OCI-LY3 (cell line): ENCODE results near the gene TRAF3.

Experiments used
- H2AFZ ChIP-seq: fragments of 200-600, 300-600 bp; shearing (Covaris generic); 2 replicates; pipeline ENCODE4 v1.6.0; 2014; ENCODE audit warnings: antibody characterized with exemption, low read depth, low read length
- H3K27ac ChIP-seq: fragments of 200-600, 300-600 bp; sonication (generic); 2 replicates; pipeline ENCODE4 v1.5.1; 2014; ENCODE audit warnings: mild to moderate bottlenecking, low read length, moderate library complexity, mixed read lengths
- H3K27me3 ChIP-seq: fragments of 200-600, 300-600 bp; sonication (generic); 2 replicates; pipeline ENCODE4 v1.6.1; 2014; ENCODE audit warnings: low read depth, low read length, mixed read lengths
- H3K36me3 ChIP-seq: fragments of 200-600, 300-600 bp; sonication (generic); replicated peaks from 2 replicates; pipeline ENCODE3; 2014; ENCODE audit warnings: low read depth, low read length, mixed read lengths
- H3K4me1 ChIP-seq: fragments of 300-600, 200-600 bp; sonication (generic); 2 replicates; pipeline ENCODE4 v1.6.1; 2014; ENCODE audit warnings: low read length, mixed read lengths
- H3K4me2 ChIP-seq: fragments of 200-600, 300-600 bp; sonication (generic); 2 replicates; pipeline ENCODE4 v1.6.1; 2014; ENCODE audit warnings: low read length, mixed read lengths
- H3K4me3 ChIP-seq: fragments of 300-600, 200-600 bp; sonication (generic); 2 replicates; pipeline ENCODE4 v1.5.1; 2014; ENCODE audit warnings: antibody characterized with exemption, mild to moderate bottlenecking, low read length, moderate library complexity
- H3K79me2 ChIP-seq: fragments of 300-600, 200-600 bp; shearing (Covaris generic); 2 replicates; pipeline ENCODE4 v1.6.1; 2014; ENCODE audit warnings: mild to moderate bottlenecking, low read length, mixed read lengths
- H3K9ac ChIP-seq: fragments of 300-600, 200-600 bp; shearing (Covaris generic); 2 replicates; pipeline ENCODE4 v1.6.0; 2014; ENCODE audit warnings: mild to moderate bottlenecking, low read length, moderate library complexity
- H3K9me3 ChIP-seq: fragments of 200-600, 300-600 bp; shearing (Covaris generic); 2 replicates; pipeline ENCODE4 v1.6.1; 2014; ENCODE audit warnings: low read length, mixed read lengths; ENCODE audit not compliant: insufficient read depth
- H4K20me1 ChIP-seq: fragments of 200-600, 300-600 bp; sonication (generic); 2 replicates; pipeline ENCODE4 v1.6.1; 2016; ENCODE audit warnings: low read length, mixed read lengths; ENCODE audit not compliant: insufficient read depth
- CTCF ChIP-seq: fragments of 200-600, 300-600 bp; sonication (generic); IDR thresholded peaks from 2 replicates; pipeline ENCODE4 v1.5.1; 2014; ENCODE audit warnings: antibody characterized with exemption, low read length, low read depth
- EZH2phosphoT487 ChIP-seq: fragments of 200-600 bp; shearing (Covaris generic); IDR thresholded peaks from 2 replicates; pipeline ENCODE4 v1.6.1; 2018; ENCODE audit warnings: antibody characterized with exemption, mixed run types, low read depth

TRAF3 gene

GRCh38 chr14:102782974-102783373, 5.7 kb downstream of the TRAF3 start:
- peak overlapping the region; percentile 94 for H3K4me2 ChIP-seq
- TF ChIP-seq CTCF (no peak), EZH2phosphoT487 (no peak)
- peaks cover 75% of the 10 kb centered on the region for H3K4me1 ChIP-seq

GRCh38 chr14:102784892-102785594, 7.8 kb downstream of the TRAF3 start:
- TF ChIP-seq CTCF, result no peak
- no peak for TF ChIP-seq EZH2phosphoT487

More at GRCh38 chr14:102782974-102783373, 5.7 kb downstream of the TRAF3 start:
- H3K79me2 ChIP-seq, result peaks cover 100% of the 10 kb centered on the region
- peaks cover 88% of the 10 kb centered on the region for H4K20me1 ChIP-seq
- H3K27ac ChIP-seq, result peak overlapping the region; percentile 93
- H3K36me3 ChIP-seq, result peaks cover 37% of the 10 kb centered on the region
- no peaks in the 10 kb centered on the region for H3K9me3 ChIP-seq
- peak overlapping the region; percentile 59 for H3K9ac ChIP-seq
- no peak overlapping the region for H2AFZ ChIP-seq
- H3K4me3 ChIP-seq, result peak overlapping the region; percentile 72
- H3K27me3 ChIP-seq, result no peaks in the 10 kb centered on the region

GRCh38 chr14:102785595-102785963, 8.3 kb downstream of the TRAF3 start:
- Histone ChIP-seq H3K79me2 (peaks cover 100% of the 10 kb centered on the region), H2AFZ (no peak overlapping the region), H3K4me1 (peaks cover 87% of the 10 kb centered on the region), H3K36me3 (peaks cover 32% of the 10 kb centered on the region), H3K27ac (peak overlapping the region; percentile 93), H4K20me1 (peaks cover 95% of the 10 kb centered on the region), H3K27me3 (no peaks in the 10 kb centered on the region), H3K4me3 (peak overlapping the region; percentile 72), H3K4me2 (peak overlapping the region; percentile 94), H3K9me3 (no peaks in the 10 kb centered on the region), H3K9ac (peak overlapping the region; percentile 59)
- TF ChIP-seq CTCF, result peak; percentile 22
- no peak for TF ChIP-seq EZH2phosphoT487

More at GRCh38 chr14:102784892-102785594, 7.8 kb downstream of the TRAF3 start:
- H3K27ac ChIP-seq, result peak overlapping the region; percentile 93
- peaks cover 32% of the 10 kb centered on the region for H3K36me3 ChIP-seq
- no peaks in the 10 kb centered on the region for H3K27me3 ChIP-seq
- H3K4me3 ChIP-seq, result peak overlapping the region; percentile 72
- peak overlapping the region; percentile 59 for H3K9ac ChIP-seq
- H3K79me2 ChIP-seq, result peaks cover 100% of the 10 kb centered on the region
- H3K4me2 ChIP-seq, result peak overlapping the region; percentile 94
- peaks cover 95% of the 10 kb centered on the region for H4K20me1 ChIP-seq
- H3K9me3 ChIP-seq, result no peaks in the 10 kb centered on the region
- no peak overlapping the region for H2AFZ ChIP-seq
- H3K4me1 ChIP-seq, result peaks cover 87% of the 10 kb centered on the region

- Histone ChIP-seq H3K27ac (peak overlapping the region; percentile 93), H3K4me2 (peak overlapping the region; percentile 94), H3K4me3 (peak overlapping the region; percentile 72), H3K36me3 (peaks cover 34% of the 10 kb centered on the region), H3K27me3 (no peaks in the 10 kb centered on the region), H3K79me2 (peaks cover 100% of the 10 kb centered on the region), H4K20me1 (peaks cover 99% of the 10 kb centered on the region), H3K4me1 (peaks cover 81% of the 10 kb centered on the region), H3K9ac (peak overlapping the region; percentile 59; the same call in 1 of the 2 replicates), H3K9me3 (no peaks in the 10 kb centered on the region), H2AFZ (no peak overlapping the region)
- no peak for TF ChIP-seq EZH2phosphoT487
- no peak for TF ChIP-seq CTCF
Observed at GRCh38 chr14:102786768-102787167, 9.5 kb downstream of the TRAF3 start.
